Epithelial cell of proximal tubule (primary cell): Measurements from ENCODE around the gene ODF4. TPM values are rescaled to one million over a fixed set of nuclear protein-coding genes. Genes with fewer than 3 reads are reported as not detected.
A peak's percentile ranks its signal among the peaks of the same experiment; 100 is the strongest.

Experiments
- DNase-seq: peaks from one replicate; pipeline ENCODE4 v3.0.0-alpha.2; 2011; ENCODE audit warnings: low read depth
- H3K4me3 ChIP-seq: 2 replicates; pipeline ENCODE4 v1.5.1; 2011; ENCODE audit warnings: low read depth, mild to moderate bottlenecking, low read length
- total RNA-seq: library from RNA; depleted of rRNA; stranded (reverse); fragments of >200 nt; gene quantifications from 2 replicates; pipeline ENCODE4 v1.2.3, GENCODE V29; 2015
- TF ChIP-seq, protein P1 (sequence below): conservative IDR thresholded peaks from 2 replicates; pipeline ENCODE4 v1.5.1; 2012; ENCODE audit warnings: low read depth, mild to moderate bottlenecking, low read length

ODF4 gene
- total RNA-seq, 1 donor from 2014 or later = not detected

DNA sequence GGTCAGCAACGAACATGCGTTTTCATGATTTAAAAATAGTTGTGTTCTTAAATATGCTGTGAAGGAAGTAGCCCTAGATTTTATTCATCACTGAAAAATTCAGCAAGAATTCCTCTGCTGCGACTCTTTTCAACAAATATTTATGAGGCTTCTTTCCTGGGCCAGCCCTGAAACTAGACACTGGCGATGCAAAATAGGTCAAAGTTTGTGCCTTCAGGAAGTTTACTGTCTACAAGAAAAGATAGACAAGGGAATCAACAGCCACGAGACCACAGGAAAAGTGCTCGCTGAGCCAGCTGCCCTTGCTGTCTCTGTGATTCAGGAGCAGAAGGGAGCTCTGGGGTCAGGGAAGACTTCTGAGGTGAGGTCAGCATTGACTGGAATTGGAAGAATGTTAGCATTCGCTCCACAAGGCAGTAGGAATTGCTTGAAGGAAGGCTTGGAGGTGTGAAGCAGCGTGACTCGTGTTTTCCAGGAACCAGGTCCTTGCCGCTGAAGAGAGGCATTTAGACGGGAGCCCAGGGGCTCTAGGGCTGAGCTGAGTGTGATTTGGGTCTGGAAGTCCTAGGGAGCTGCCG, 45.2 kb downstream of the ODF4 start:
- DNase-seq = peak; percentile 94
- TF ChIP-seq, protein P1, sequence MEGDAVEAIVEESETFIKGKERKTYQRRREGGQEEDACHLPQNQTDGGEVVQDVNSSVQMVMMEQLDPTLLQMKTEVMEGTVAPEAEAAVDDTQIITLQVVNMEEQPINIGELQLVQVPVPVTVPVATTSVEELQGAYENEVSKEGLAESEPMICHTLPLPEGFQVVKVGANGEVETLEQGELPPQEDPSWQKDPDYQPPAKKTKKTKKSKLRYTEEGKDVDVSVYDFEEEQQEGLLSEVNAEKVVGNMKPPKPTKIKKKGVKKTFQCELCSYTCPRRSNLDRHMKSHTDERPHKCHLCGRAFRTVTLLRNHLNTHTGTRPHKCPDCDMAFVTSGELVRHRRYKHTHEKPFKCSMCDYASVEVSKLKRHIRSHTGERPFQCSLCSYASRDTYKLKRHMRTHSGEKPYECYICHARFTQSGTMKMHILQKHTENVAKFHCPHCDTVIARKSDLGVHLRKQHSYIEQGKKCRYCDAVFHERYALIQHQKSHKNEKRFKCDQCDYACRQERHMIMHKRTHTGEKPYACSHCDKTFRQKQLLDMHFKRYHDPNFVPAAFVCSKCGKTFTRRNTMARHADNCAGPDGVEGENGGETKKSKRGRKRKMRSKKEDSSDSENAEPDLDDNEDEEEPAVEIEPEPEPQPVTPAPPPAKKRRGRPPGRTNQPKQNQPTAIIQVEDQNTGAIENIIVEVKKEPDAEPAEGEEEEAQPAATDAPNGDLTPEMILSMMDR = no peak
- peak overlapping the region; percentile 72 for H3K4me3 ChIP-seq

DNA sequence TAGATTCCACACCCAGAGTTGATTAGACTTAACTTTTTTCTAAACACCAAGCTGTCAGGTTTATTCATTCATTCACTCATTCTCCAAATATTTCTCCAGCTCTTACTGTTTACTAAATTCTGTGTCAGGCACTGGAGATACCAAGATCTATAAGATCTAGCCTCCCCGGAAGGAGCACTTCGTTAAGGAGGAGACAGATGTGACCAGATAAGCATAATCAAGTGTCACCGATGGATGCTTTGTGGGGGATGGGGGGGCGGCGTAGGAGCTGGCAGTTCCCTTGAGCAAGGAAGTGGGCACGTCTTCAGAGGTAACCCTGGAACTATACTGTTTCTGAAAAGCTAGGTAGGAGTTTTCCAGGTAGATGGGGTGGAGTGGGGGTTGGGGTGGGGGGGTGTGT, 47.2 kb downstream of the ODF4 start:
- DNase-seq = no peak
- H3K4me3 ChIP-seq = no peak overlapping the region
- TF ChIP-seq, protein P1 = no peak

DNA sequence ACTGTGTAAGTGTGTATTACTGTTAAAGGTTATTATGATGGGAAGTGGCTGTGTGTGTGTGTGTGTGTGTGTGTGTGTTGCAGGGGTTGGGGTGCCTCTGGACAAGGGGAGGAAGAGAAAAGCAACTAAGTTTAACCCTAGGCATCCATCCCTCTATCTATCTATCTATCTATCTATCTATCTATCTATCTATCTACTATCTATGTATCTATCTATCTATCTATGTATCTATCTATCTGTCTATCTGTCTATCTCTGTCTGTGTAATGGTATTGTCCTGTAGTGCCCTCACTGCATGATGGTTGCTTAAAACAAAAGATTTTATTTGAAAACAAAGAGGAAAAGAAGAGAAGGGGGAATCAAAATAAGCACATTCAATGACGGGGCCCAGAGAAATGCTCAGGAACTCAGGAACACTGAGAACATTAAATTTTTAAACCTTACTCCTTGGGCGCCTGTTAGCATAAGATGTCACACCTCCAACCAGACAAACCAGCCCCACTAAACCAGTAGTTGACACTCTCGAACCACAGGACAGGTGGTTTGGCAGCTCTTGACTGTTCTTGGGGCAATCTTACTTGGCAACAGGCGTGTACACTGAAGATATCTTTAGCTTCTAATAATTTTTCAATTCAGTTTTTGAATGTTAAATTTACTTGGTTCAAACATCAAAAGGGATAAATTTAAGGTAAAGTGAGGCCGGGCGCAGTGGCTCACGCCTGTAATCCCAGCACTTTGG, 48.4 kb downstream of the ODF4 start:
- TF ChIP-seq, protein P1 = no peak

DNA sequence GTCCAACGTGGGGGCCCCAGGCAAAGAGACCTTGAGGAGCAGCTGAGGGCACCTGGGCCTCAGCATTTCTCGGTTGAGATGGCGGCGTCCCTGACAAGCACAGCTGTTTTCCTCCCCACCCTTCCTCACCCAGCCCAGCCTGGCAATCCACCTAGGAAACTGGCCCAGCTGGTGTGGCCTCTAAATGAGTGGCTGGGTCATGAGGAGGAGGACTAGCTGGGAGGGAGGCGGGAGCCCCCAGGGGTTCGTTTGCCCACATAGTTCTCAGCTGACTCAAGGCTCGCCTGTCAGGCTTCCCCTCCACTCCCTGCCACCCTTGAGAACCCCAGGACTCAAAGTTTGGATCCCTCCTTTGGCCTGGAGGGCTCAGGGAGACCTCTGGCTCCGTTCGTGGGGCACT, 52.1 kb downstream of the ODF4 start:
- no peak for DNase-seq
- TF ChIP-seq, protein P1 = no peak
- no peak overlapping the region for H3K4me3 ChIP-seq

More for the DNA sequence above, 48.4 kb downstream of the ODF4 start:
- DNase-seq = no peak
- no peak overlapping the region for H3K4me3 ChIP-seq

DNA sequence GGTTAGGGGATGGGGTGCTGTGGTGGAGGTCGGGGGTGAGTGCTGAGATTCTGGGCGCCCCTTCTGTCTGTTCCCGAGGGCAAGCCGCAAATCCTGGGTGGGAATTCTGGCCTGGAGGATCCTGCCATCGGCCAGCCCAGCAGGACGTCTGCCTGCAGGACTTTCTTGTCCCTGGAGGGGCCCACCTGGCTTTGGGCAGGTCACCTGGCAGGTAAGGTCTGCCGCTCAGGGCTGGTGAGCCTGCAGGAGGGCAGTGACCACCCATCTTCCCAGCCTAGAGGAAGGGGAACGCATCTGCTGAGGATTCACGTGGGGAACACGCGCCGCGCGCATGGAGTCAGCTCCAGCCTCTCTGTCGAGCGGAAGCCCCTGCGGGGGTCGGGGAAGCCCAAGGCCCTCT, 52.6 kb downstream of the ODF4 start:
- no peak for DNase-seq

DNA sequence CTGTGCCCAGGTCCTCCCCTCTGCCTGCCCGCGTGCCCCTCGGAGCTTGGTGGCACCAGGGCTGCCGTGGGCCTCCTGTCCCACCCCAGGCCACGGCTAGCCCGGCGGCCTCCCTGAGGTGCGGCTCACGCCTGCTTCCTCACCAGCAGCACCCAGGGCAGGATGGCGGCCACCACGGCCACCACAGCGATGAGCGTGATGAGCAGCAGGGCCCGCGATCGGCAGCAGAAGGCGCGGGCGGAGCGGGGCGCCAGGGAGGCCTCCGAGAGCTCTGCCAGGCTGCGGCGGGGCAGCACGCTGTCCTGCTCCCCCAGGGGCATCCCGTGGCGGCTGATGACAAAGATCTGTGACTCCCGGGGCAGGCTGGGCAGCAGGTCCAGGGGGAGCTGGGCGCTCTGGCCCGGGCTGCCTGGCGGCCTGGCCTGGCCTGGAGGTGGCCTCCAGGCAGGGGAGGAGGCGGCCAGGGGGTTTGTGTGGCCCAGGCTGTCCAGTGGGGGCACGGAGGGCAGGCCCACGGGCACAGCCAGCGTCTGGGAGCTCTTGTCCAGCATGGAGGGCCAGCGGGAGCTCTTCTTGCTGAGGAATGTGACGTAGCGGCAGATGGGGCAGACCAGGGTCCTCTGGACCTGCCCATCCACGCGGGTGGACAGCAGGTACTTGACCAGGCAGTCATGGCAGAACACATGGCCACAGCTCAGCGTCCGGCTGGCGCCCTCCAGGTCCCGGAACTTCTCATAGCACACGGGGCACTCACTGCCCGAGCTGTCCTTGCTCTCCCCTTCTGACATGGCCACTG, 53.2 kb downstream of the ODF4 start:
- TF ChIP-seq, protein P1 = no peak
- H3K4me3 ChIP-seq = no peak overlapping the region
- DNase-seq = no peak

More for the DNA sequence above, 52.6 kb downstream of the ODF4 start:
- TF ChIP-seq, protein P1 = no peak
- H3K4me3 ChIP-seq = no peak overlapping the region
